T-helper 2 cell (primary cell): ENCODE results near the gene SPOCK1.
A peak's percentile ranks its signal among the peaks of the same experiment; 100 is the strongest.
"Not testable (repeated sequence)": the region's sequence is repeated elsewhere in the genome, so short reads cannot be mapped to it uniquely, and the experiment has no call there.

ENCODE experiments used
- DNase-seq, 5 experiments: peaks; one replicate each; pipeline versions ENCODE4 v3.0.0 to v3.0.0-alpha.2; 2012 to 2022

The SPOCK1 gene

GRCh38 chr5:137254119-137255090, 244.7 kb downstream of the SPOCK1 start:
- no peak for DNase-seq

GRCh38 chr5:137252512-137252911, 246.6 kb downstream of the SPOCK1 start:
- no peak for DNase-seq

- no peak for DNase-seq
Measured at GRCh38 chr5:137250421-137250820, 248.7 kb downstream of the SPOCK1 start.

- DNase-seq, result no peak
Measured at GRCh38 chr5:137248527-137248926, 250.6 kb downstream of the SPOCK1 start.

GRCh38 chr5:137245438-137245837, 253.7 kb downstream of the SPOCK1 start:
- no peak for DNase-seq

- DNase-seq, result no peak
Measured at GRCh38 chr5:137240285-137240684, 258.8 kb downstream of the SPOCK1 start.

GRCh38 chr5:137236849-137237507, 262.1 kb downstream of the SPOCK1 start:
- DNase-seq, result no peak

GRCh38 chr5:137236252-137236651, 262.9 kb downstream of the SPOCK1 start:
- no peak for DNase-seq

- no peak for DNase-seq
Measured at GRCh38 chr5:137234973-137235943, 263.9 kb downstream of the SPOCK1 start.

GRCh38 chr5:137233726-137234125, 265.4 kb downstream of the SPOCK1 start:
- no peak for DNase-seq

GRCh38 chr5:137233304-137233703, 265.8 kb downstream of the SPOCK1 start:
- DNase-seq, result not testable (repeated sequence)

- DNase-seq, result no peak
Measured at GRCh38 chr5:137231540-137231939, 267.6 kb downstream of the SPOCK1 start.

- no peak for DNase-seq
Measured at GRCh38 chr5:137228816-137229215, 270.3 kb downstream of the SPOCK1 start.

- no peak for DNase-seq
Measured at GRCh38 chr5:137226081-137226480, 273.0 kb downstream of the SPOCK1 start.

- DNase-seq, result no peak
Measured at GRCh38 chr5:137223324-137224295, 275.5 kb downstream of the SPOCK1 start.

GRCh38 chr5:137221943-137222342, 277.2 kb downstream of the SPOCK1 start:
- no peak for DNase-seq

GRCh38 chr5:137220523-137220927, 278.6 kb downstream of the SPOCK1 start:
- DNase-seq, result peak in 1 of 5 experiments; percentile 26

- DNase-seq, result no peak
Measured at GRCh38 chr5:137218896-137219295, 280.2 kb downstream of the SPOCK1 start.

GRCh38 chr5:137218471-137218870, 280.7 kb downstream of the SPOCK1 start:
- no peak for DNase-seq

GRCh38 chr5:137217599-137218200, 281.4 kb downstream of the SPOCK1 start:
- no peak for DNase-seq
